GM18498 (cell line): Measurements from ENCODE around the gene C1orf232.

ENCODE experiments used
- ATAC-seq: cut with Tn5 transposase; IDR thresholded peaks from one replicate; pipeline ENCODE4 v1.9.1; 2021; ENCODE audit warnings: mild to moderate bottlenecking, moderate library complexity; ENCODE audit not compliant: unreplicated experiment

C1orf232 gene

GRCh38 chr1:26158271-26158907, 10.4 kb downstream of the C1orf232 start:
- ATAC-seq = no peak

- no peak for ATAC-seq
These were observed 12.3 kb downstream of the C1orf232 start for GRCh38 chr1:26156285-26157038.

- ATAC-seq = no peak
These were observed 13.1 kb downstream of the C1orf232 start for GRCh38 chr1:26155370-26156284.

- ATAC-seq = no peak
These were observed 14.0 kb downstream of the C1orf232 start for GRCh38 chr1:26154750-26155149.

- ATAC-seq = no peak
These were observed 14.7 kb downstream of the C1orf232 start for GRCh38 chr1:26153966-26154532.

GRCh38 chr1:26148887-26149286, 19.9 kb downstream of the C1orf232 start:
- no peak for ATAC-seq

GRCh38 chr1:26145960-26146294, 22.8 kb downstream of the C1orf232 start:
- ATAC-seq = no peak

- ATAC-seq = no peak
These were observed 23.5 kb downstream of the C1orf232 start for GRCh38 chr1:26145041-26145959.

- no peak for ATAC-seq
These were observed 26.6 kb downstream of the C1orf232 start for GRCh38 chr1:26142159-26142558.

- ATAC-seq = no peak
These were observed 29.7 kb downstream of the C1orf232 start for GRCh38 chr1:26138974-26139558.

- ATAC-seq = no peak
These were observed 34.3 kb downstream of the C1orf232 start for GRCh38 chr1:26134466-26134865.

- no peak for ATAC-seq
These were observed 36.0 kb downstream of the C1orf232 start for GRCh38 chr1:26132834-26133167.

- no peak for ATAC-seq
These were observed 36.5 kb downstream of the C1orf232 start for GRCh38 chr1:26132128-26132833.

- ATAC-seq = no peak
These were observed 38.1 kb downstream of the C1orf232 start for GRCh38 chr1:26130695-26131094.

GRCh38 chr1:26129778-26130177, 39.0 kb downstream of the C1orf232 start:
- ATAC-seq = no peak

- no peak for ATAC-seq
These were observed 41.3 kb downstream of the C1orf232 start for GRCh38 chr1:26127235-26128163.

- peak; percentile 88 for ATAC-seq
These were observed 42.3 kb downstream of the C1orf232 start for GRCh38 chr1:26126321-26127084.

GRCh38 chr1:26125946-26126320, 42.8 kb downstream of the C1orf232 start:
- ATAC-seq = no peak
